DOHH2 (cell line): ENCODE data around the gene BFSP1.

Experiments used
- CTCF ChIP-seq: fragments of 200-600 bp; sonication (generic); IDR thresholded peaks from one replicate; pipeline ENCODE4 v1.5.1; 2014; ENCODE audit warnings: antibody characterized with exemption, mild to moderate bottlenecking, low read depth, low read length; ENCODE audit not compliant: poor library complexity, severe bottlenecking
- EZH2phosphoT487 ChIP-seq: fragments of 200-600 bp; sonication (generic); IDR thresholded peaks from 2 replicates; pipeline ENCODE4 v1.6.1; 2017; ENCODE audit warnings: borderline replicate concordance, mild to moderate bottlenecking, antibody characterized with exemption, low read length, moderate library complexity, mixed read lengths

GRCh38 chr20:17533396-17533795 is 2.2 kb upstream of the BFSP1 start:
- no peak for TF ChIP-seq CTCF
- TF ChIP-seq EZH2phosphoT487 = no peak
